ENCODE data around the gene PDE5A. TPM values are rescaled to one million over a fixed set of nuclear protein-coding genes. Genes with fewer than 3 reads are reported as not detected.
A peak's percentile ranks its signal among the peaks of the same experiment; 100 is the strongest.

Gene PDE5A
- total RNA-seq, 3 donors from 2014 or later: 7.5 to 49.8 (median 21.6) TPM

GRCh38 chr4:119625761-119626160, 2.8 kb downstream of the PDE5A start:
- intact Hi-C loops (cut with DNase I; ENCODE audit: low total_unique reads): no loop called here
- H3K36me3 ChIP-seq: no peaks in the 10 kb centered on the region
- no peak for TF ChIP-seq CTCF (IDR thresholded peaks at IDR 0.05)
- no peak for TF ChIP-seq POLR2AphosphoS5 (IDR thresholded peaks at IDR 0.05)
- no peak for TF ChIP-seq POLR2A (IDR thresholded peaks at IDR 0.05)
- H3K4me1 ChIP-seq: no peaks in the 10 kb centered on the region
- H3K9me3 ChIP-seq: no peaks in the 10 kb centered on the region
- H3K27ac ChIP-seq: peak overlapping the region in 1 of 2 donors; percentile 75
- no peak for DNase-seq (ENCODE audit: low spot score in 2 of 2)
- peak overlapping the region in 2 of 3 donors; percentile 86 to 89 for H3K4me3 ChIP-seq
- no peaks in the 10 kb centered on the region for H3K27me3 ChIP-seq

DNA sequence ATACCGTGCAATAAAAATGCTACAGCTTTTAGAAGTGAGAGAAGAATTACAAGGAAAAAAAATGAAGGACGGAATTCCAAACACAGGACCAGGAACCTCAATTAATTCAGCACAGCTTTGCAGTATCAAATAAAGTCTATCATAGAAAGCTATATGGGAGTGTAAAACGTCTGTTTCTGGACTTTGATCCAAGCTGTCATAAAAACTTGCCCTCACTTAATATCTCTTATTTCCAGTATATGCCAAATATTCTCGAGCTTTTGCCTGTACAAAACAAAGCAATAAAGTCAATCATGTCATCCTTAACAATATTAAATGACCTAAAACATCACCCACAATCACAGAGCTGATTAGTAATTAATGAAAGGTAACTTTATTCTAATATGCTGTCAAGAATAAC, 4.2 kb downstream of the PDE5A start:
- Histone ChIP-seq H3K9me3 (no peaks in the 10 kb centered on the region), H3K4me1 (no peaks in the 10 kb centered on the region), H3K27ac (peak overlapping the region in 1 of 2 donors; percentile 27), H3K4me3 (no peak overlapping the region), H3K27me3 (no peaks in the 10 kb centered on the region), H3K36me3 (no peaks in the 10 kb centered on the region)
- DNase-seq (ENCODE audit: low spot score in 2 of 2): no peak
- TF ChIP-seq CTCF (IDR thresholded peaks at IDR 0.05): no peak
- no peak for TF ChIP-seq POLR2AphosphoS5 (IDR thresholded peaks at IDR 0.05)
- TF ChIP-seq POLR2A (IDR thresholded peaks at IDR 0.05): no peak
- intact Hi-C loops (cut with DNase I; ENCODE audit: low total_unique reads): no loop called here

GRCh38 chr4:119623025-119623424, 5.6 kb downstream of the PDE5A start:
- intact Hi-C loops (cut with DNase I; ENCODE audit: low total_unique reads): no loop called here
- TF ChIP-seq POLR2A (IDR thresholded peaks at IDR 0.05) (no peak), CTCF (IDR thresholded peaks at IDR 0.05) (no peak), POLR2AphosphoS5 (IDR thresholded peaks at IDR 0.05) (no peak)
- H3K36me3 ChIP-seq: no peaks in the 10 kb centered on the region
- no peaks in the 10 kb centered on the region for H3K9me3 ChIP-seq
- no peak overlapping the region for H3K27ac ChIP-seq
- DNase-seq (ENCODE audit: low spot score in 2 of 2): no peak
- no peaks in the 10 kb centered on the region for H3K27me3 ChIP-seq
- no peak overlapping the region for H3K4me3 ChIP-seq
- H3K4me1 ChIP-seq: no peaks in the 10 kb centered on the region

DNA sequence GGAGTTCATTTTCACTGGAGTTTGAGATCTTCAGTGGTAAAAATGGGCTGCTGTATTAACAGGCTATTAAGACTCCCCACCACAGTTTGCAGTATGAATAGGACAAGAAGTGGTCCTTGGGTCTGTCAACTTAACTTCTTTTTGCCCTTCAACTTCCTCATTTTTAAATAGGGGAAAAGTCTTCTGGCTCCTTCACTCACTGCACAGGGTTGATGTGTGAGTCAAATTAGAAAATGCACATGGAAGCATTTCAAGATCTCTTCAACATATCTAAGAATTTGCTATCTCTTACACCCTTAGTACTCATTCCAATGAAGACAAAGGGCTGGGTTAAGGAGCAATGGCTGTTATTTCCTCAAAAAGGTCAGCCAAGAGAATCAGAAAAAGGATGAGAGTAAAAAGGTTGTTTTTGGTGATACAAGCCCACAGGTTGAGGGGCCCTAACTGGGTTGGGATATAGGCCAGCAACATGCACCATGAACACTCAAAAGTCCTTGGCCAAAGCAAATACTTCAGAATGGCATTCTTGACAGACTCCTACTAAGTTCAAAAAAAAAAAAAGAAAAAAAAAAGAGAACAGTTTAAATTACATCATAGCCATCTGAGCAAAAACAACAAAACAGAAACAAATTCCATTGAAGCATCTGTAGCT, 13.4 kb downstream of the PDE5A start:
- no peak overlapping the region for H3K27ac ChIP-seq
- no peaks in the 10 kb centered on the region for H3K36me3 ChIP-seq
- no peak for DNase-seq (ENCODE audit: low spot score in 2 of 2)
- no peak for TF ChIP-seq POLR2AphosphoS5 (IDR thresholded peaks at IDR 0.05)
- no peak for TF ChIP-seq CTCF (IDR thresholded peaks at IDR 0.05)
- TF ChIP-seq POLR2A (IDR thresholded peaks at IDR 0.05): no peak
- H3K27me3 ChIP-seq: no peaks in the 10 kb centered on the region
- no peaks in the 10 kb centered on the region for H3K9me3 ChIP-seq
- no peaks in the 10 kb centered on the region for H3K4me1 ChIP-seq
- H3K4me3 ChIP-seq: no peak overlapping the region
- intact Hi-C loops (cut with DNase I; ENCODE audit: low total_unique reads): no loop called here

GRCh38 chr4:119604266-119604665, 24.3 kb downstream of the PDE5A start:
- Histone ChIP-seq H3K36me3 (no peaks in the 10 kb centered on the region), H3K4me1 (no peaks in the 10 kb centered on the region)

More at GRCh38 chr4:119604266-119604665, 24.3 kb downstream of the PDE5A start:
- Histone ChIP-seq H3K4me3 (no peak overlapping the region), H3K27me3 (no peaks in the 10 kb centered on the region), H3K9me3 (no peaks in the 10 kb centered on the region), H3K27ac (no peak overlapping the region)
- no peak for TF ChIP-seq POLR2AphosphoS5 (IDR thresholded peaks at IDR 0.05)
- DNase-seq (ENCODE audit: low spot score in 2 of 2): no peak
- intact Hi-C loops (cut with DNase I; ENCODE audit: low total_unique reads): no loop called here
